BE2C (cell line): Measurements from ENCODE around the gene CHRNA9.

Source experiments
- DNase-seq: peaks from one replicate; pipeline ENCODE4 v3.0.0-alpha.2; 2020
- H3K27me3 ChIP-seq: fragments of 250-450 bp; sonication (Bioruptor Pico); 2 replicates; pipeline ENCODE4 v1.5.1; 2020; ENCODE audit warnings: mild to moderate bottlenecking
- H3K36me3 ChIP-seq: fragments of 250-450 bp; sonication (Bioruptor Pico); 2 replicates; pipeline ENCODE4 v1.5.1; 2020; ENCODE audit warnings: mild to moderate bottlenecking
- H3K4me1 ChIP-seq: fragments of 250-450 bp; sonication (Bioruptor Pico); 2 replicates; pipeline ENCODE4 v1.5.1; 2020
- H3K4me3 ChIP-seq: 2 replicates; pipeline ENCODE4 v1.5.1; 2011; ENCODE audit warnings: low read depth, low read length
- H3K9me3 ChIP-seq: fragments of 250-450 bp; sonication (Bioruptor Pico); 2 replicates; pipeline ENCODE4 v1.5.1; 2020
- CTCF ChIP-seq: IDR thresholded peaks from 2 replicates; pipeline ENCODE4 v1.5.1; 2012; ENCODE audit warnings: mild to moderate bottlenecking, low read depth, low read length

The CHRNA9 gene

DNA sequence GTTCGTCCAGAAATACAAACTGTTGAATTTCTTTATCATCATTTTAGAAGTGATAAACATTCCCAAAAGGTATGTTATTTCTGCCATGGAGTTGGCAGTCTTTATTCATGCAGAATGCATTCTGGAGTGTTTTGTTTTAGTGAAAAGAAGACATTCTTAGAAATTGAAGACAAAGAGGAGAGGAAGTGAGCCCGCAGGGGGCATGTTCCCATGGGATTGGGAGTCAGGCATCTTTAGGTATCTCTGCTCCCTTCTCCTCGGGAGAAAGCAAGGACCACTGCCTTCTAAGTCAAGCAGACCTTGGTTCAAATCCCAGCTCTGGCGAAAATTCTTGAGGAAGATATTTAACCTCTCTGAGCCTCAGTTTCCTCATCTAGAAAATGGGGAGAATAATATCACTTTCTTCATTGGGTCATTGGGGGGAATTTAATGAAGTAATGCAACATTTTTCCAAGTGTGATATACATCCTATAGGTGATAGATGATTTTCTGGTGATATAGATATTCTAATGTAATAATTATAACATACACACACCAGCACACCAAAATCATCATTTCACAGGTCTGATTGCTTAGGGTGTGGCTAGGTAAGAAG, 26.5 kb upstream of the CHRNA9 start:
- H3K4me3 ChIP-seq = no peak overlapping the region
- H3K9me3 ChIP-seq = no peaks in the 10 kb centered on the region
- no peaks in the 10 kb centered on the region for H3K36me3 ChIP-seq
- H3K27me3 ChIP-seq = no peaks in the 10 kb centered on the region
- TF ChIP-seq CTCF = no peak
- no peak for DNase-seq
- H3K4me1 ChIP-seq = no peaks in the 10 kb centered on the region

DNA sequence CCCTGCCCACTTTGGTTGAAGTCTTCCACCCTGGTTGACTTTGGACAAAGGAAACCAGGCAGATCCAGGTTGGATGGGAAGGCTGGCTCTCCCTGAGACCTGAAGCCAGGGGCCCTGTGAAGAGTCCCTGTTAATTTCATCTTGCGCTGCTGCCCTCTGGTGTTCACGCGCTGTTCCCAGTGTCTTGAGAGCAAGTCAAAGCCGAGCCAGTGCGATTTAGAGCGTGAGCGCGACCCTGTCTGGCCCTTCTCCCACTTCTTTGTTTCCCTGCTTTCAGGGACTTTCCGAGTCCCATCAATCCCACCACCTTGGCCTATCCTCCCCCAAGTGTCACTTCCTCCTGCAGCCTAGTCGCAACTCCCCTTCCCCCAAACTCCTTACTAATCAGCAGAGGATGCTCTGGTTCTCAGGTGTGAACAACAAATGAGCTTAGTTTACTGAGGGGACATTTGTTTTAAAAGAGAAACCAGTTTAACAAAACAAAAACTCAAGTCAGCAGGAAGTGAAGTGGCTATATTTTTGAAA, 25.8 kb upstream of the CHRNA9 start:
- peak; percentile 90 for DNase-seq
- no peaks in the 10 kb centered on the region for H3K9me3 ChIP-seq
- peak overlapping the region; percentile 30; the same call in 1 of the 2 replicates for H3K4me3 ChIP-seq
- H3K4me1 ChIP-seq = no peaks in the 10 kb centered on the region
- H3K36me3 ChIP-seq = no peaks in the 10 kb centered on the region
- peak; percentile 94 for TF ChIP-seq CTCF
- no peaks in the 10 kb centered on the region for H3K27me3 ChIP-seq

- no peak for DNase-seq
- TF ChIP-seq CTCF = no peak
- Histone ChIP-seq H3K9me3 (no peaks in the 10 kb centered on the region), H3K4me1 (no peaks in the 10 kb centered on the region), H3K36me3 (no peaks in the 10 kb centered on the region), H3K4me3 (no peak overlapping the region), H3K27me3 (no peaks in the 10 kb centered on the region)
These were observed 24.9 kb upstream of the CHRNA9 start for GRCh38 chr4:40310225-40310624.

- no peak for DNase-seq
- Histone ChIP-seq H3K4me1 (peaks cover 4% of the 10 kb centered on the region; the same call in 1 of the 2 replicates), H3K9me3 (no peaks in the 10 kb centered on the region), H3K36me3 (no peaks in the 10 kb centered on the region), H3K4me3 (no peak overlapping the region), H3K27me3 (no peaks in the 10 kb centered on the region)
- no peak for TF ChIP-seq CTCF
These were observed 23.3 kb upstream of the CHRNA9 start for GRCh38 chr4:40311811-40312346.

DNA sequence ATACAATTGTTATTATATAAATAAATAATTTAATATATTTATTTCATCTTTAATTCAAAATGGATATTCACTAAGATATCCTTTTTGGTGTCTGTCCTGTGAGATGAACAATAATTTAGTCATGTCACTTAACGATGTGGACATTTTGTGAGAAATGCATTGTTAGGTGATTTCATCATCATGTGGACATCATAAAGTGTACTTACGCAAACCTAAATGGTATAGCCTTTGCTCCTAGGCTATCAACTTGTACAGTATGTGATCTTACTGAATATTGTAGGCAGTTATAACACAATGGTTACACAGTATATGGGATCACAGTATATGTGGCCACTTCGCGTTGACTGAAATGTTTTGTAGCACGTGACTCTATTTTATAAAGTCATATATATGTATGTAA, 20.2 kb upstream of the CHRNA9 start:
- no peak for DNase-seq
- H3K4me1 ChIP-seq = peaks cover 4% of the 10 kb centered on the region; the same call in 1 of the 2 replicates

More for the DNA sequence above, 20.2 kb upstream of the CHRNA9 start:
- H3K4me3 ChIP-seq = no peak overlapping the region
- no peaks in the 10 kb centered on the region for H3K36me3 ChIP-seq
- no peaks in the 10 kb centered on the region for H3K9me3 ChIP-seq
- no peaks in the 10 kb centered on the region for H3K27me3 ChIP-seq
- no peak for TF ChIP-seq CTCF
